ENCODE results near the gene KIF25. TPM values are rescaled to one million over a fixed set of nuclear protein-coding genes. Genes with fewer than 3 reads are reported as not detected.

Gene KIF25
- total RNA-seq, 1 experiment from 2014 or later = not detected

DNA sequence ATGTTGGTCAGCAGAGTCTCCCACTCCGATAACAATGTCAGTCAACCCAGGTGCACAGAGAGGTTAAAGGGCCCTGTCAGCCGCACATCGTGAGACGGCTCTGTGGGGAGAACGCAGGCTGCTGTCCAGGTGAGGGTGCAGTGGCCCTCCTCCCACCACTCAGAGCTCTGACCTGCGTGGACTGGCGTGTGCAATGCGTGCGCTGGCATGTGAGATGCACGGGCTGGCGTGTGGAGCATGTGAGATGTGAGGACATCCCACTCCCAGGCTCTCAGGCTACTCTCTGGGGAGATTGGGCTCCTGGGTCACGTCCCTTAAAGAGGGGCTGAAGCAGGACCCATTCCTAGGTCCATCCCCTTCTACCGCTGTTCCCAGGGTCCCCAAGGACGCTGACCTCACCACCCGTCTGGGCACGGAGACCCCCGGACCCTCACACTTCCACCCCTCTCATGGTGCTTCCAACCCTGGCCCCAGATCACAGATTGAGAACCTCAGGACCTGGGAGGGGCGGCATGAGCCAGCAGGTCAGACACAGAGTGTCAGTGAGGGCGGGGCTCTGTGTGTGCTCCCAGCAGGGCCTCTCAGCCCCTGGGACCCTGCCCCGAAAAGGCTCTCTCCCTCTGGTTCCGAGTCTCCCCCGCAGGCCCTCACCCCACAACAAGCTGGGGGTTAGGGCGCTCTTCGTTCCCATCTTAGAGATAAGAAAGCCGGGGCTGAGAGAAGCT, 90.1 kb downstream of the KIF25 start:
- DNase-seq (ENCODE audit: low spot score) = no peak

GRCh38 chr6:168088161-168089053, 90.9 kb downstream of the KIF25 start:
- DNase-seq (ENCODE audit: low spot score) = peak; percentile 10

DNA sequence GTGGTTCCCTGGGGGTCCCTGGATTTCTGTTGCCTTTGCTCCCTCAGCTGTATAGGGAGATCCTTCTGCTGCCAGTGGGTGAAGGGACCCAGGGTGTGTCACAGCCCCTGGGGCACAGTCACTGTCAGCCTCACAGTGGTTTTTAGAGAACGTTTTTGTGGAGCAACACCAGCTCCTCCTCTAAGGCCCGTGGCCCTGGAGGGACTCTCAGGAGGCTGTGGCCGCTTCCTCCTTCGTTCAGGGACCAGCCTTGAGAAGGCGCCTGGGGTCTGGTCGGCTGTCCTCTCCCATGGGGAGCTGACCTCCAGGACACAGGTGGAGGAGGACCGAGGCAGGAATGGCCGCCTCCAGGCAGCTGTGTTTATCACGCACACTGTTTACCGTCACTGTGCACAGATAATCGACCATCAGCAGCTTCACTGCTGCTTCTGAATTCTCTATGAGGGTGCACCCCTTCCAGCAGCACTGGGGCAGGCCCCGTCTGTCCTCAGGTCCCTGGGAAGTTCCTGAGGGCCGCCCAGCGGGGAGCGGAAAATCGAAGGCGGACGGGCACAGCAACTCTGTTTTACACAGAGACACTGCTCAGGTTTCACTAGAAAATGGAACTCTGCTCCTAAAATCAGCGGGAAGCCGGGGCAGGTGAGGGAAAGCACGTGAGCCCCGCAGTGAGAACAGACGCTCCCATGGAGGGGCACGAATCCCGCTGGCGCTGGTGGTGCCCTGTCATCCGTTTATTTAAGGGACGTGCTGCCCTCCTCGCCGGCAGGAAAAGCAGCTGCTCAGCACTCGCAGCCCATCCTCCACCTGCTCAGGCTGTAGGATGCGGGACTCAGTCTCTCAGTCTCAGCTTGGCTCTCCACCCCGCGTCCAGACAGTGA, 92.0 kb downstream of the KIF25 start:
- DNase-seq (ENCODE audit: low spot score) = no peak

GRCh38 chr6:168090064-168090690, 92.7 kb downstream of the KIF25 start:
- DNase-seq (ENCODE audit: low spot score) = no peak

DNA sequence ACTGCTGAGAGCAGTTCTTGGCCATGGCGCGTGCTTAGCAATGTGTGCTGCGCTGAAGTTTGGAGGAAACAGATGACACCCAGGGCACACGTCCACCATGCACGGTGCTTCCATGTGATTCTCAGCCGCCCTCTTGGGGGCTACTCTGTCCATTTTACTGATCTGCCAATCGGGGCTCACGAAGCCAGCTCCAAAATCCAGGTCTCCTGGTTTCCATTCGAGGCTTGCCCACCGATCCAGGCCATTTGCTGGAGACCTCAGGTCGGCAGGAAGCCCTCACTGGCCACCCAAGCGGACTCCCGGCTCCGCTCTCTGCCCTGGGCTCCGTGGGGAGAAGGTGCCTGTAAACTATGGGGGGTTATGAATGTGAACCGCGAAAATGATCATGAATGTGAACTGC, 93.2 kb downstream of the KIF25 start:
- DNase-seq (ENCODE audit: low spot score) = no peak

GRCh38 chr6:168091381-168092264, 94.2 kb downstream of the KIF25 start:
- no peak for DNase-seq (ENCODE audit: low spot score)

DNA sequence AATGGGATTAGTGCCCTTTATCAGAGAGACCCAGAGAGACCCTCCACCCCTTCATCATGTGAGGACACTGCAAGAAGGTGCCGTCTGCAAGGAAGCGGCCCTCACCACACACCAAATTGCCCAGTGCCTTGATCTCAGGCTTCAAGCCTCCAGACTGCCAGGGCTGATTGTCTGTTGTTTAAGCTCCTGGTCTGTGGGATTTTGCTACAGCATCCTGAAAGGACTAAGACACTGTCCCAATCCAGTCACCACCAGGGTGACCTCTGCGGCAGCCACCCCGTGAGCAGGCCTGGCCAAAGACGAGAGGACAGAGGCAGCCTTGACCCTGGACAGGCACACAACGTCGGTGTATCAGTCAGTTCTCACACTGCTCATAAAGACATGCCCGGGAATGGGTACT, 95.1 kb downstream of the KIF25 start:
- DNase-seq (ENCODE audit: low spot score) = no peak

- no peak for DNase-seq (ENCODE audit: low spot score)
Observed at GRCh38 chr6:168093071-168093505, 95.6 kb downstream of the KIF25 start.

DNA sequence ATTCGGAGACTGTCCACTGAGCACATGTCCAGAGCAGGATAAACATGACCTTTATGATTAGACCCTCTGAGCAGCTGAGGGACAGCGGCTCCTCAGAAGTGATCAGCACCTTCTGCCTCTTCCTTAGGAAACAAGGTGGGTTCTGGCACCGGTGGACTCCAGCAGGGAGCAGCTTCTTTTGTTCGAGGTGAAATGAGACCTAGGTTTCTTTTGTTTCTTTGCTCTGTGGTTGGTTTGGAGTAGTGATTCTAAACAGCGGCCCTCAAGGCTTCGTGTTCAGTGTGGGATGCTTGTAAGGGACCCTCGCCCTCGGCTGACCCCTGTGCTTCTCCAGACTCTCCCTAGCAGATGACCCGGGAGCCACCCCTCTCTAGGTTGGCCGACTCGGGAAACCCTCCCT, 96.2 kb downstream of the KIF25 start:
- no peak for DNase-seq (ENCODE audit: low spot score)

Other genes with a start within 250 kb of the KIF25 start
- 29.9 and 36.3 TPM in 2 replicates for gene AFDN, start 170.8 kb upstream of the KIF25 start, total RNA-seq (2014; rRNA removed; shearing (Covaris generic))
- not detected in 2 replicates for gene FRMD1, start 81.5 kb downstream of the KIF25 start, total RNA-seq (2014; rRNA removed; shearing (Covaris generic))

Data from A172 (cell line).